Measurements from ENCODE around the gene NUDT19. TPM values are rescaled to one million over a fixed set of nuclear protein-coding genes. Genes with fewer than 3 reads are reported as not detected.
"Not testable (repeated sequence)": the region's sequence is repeated elsewhere in the genome, so short reads cannot be mapped to it uniquely, and the experiment has no call there.

The NUDT19 gene
- total RNA-seq, 1 donor from 2014 or later, result 19.1 TPM

DNA sequence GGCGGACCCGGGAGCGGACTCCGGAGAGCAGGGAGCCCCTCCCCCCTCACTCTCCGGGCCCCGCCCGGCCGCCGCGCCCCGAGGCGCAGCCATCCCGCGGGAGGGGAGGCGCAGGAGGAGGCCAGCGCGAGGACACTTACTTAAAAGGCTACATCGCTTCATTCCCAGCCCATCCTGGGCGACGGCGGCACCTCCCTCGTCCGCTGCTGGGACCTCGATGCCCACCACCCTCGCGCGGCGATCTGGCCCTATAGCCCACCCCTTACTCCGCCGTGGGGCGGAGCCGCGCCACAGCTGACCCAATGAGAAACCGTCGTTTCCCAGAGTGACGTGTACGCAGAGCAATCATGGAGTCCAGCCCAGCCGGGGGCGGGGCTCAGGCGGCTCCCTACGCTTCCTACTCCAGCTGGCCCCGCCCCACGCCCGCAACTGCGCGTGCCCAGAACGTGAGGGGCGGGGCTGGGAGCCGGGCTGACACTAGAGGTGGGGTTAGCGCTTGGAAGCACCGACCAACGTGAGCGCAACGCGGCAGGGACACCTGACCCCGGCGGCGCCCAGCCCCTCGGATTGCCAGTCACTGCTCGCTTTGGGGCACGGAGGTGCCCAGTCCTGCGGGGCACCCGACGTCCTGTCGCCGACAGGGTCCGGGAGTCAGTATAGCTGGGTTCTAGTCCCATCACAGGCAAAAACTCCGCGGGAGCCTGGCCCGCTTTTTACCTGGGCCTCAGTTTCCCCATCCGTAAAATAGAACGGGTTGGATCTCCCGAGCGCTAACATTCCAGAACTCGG lies 16.5 kb upstream of the NUDT19 start, which contains the start of gene ANKRD27:
Gene ANKRD27 (minus strand): TSS at position 250 of the 789 bp plus-strand sequence. CDS start 16,165 bp downstream, outside the sequence.
- intact Hi-C loops (cut with micrococcal nuclease), result loop anchor here (1.0 to 2.0 kb wide), 13 partner anchors 16 to 1496 kb away; partner anchors contain the start of genes CEBPG, DPY19L3, FAAP24 and GPATCH1

DNA sequence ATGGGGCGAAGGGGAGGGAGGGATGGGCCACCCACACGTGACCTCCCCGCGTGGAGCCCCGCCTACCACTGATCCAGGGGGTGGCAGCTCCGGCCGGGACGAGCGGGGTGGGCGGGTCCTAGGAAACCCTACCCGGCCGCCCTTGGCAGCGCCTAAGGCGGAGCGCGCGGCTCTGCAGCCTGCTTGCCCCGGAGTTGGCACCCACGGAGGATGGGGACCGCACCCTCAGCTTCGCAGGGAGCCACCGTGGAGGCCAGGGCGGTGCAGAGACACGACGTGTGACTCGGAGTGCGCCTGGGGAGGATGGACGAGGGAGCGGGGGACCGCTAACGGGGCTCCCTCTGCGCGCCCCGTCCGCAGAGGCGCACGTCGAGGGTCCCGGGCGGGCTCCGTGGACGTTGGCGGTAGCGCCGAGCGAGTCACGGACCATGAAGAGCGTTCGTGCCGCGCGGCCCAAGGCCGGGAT lies 15.9 kb upstream of the NUDT19 start, which contains the start of gene RGS9BP:
Gene RGS9BP (plus strand): TSS at position 129 of the 466 bp plus-strand sequence. CDS start 416 bp downstream, outside the sequence.
- intact Hi-C loops (cut with micrococcal nuclease), result loop anchor here (1.0 to 2.0 kb wide), 13 partner anchors 16 to 1496 kb away; partner anchors contain the start of genes CEBPG, DPY19L3, FAAP24 and GPATCH1

- intact Hi-C loops (cut with micrococcal nuclease), result no loop called here
These were observed 15.3 kb upstream of the NUDT19 start for GRCh38 chr19:32676186-32676894.

DNA sequence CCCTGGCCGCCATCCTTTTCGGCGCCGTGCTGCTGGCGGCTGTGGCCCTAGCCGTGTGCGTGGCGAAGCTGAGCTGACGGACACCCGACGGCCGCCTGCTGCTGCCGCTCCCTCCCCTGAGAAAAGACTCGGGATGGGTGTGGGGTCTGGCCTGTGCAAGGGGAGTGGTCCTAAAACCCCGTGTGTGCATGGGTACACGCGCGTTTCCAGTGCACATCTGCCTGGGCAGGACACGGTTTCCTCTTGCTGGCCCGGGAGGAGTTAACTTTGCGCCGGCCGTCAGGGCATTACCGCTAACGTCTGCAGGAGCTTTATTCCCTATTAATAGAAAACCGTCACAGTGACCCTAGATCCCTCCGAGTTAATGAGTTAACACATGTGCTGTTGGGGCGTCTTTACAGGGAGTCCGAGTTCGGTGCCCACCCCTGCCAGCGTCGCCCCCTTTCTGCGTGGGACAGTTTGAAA lies 14.7 kb upstream of the NUDT19 start:
- intact Hi-C loops (cut with micrococcal nuclease), result no loop called here

DNA sequence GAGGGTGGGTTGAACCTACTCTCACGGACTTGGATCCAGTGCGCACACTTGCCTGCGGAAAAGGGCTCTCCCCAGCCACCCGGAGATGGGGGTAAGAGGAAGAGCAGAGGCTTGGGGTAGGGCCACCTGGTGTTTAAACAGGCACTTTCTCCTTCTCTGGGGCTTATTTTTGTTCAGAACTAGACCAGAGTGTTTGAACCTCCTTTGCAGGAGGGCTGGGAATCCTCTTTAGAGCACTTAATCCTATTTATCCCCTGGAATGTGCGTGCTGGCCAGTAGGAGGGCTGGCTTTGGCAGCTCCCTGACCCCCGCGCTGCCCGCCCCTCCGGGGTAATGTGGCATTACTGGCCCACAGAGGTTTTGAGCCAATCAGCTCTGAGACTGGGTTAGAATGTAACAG lies 14.0 kb upstream of the NUDT19 start:
- intact Hi-C loops (cut with micrococcal nuclease), result no loop called here

DNA sequence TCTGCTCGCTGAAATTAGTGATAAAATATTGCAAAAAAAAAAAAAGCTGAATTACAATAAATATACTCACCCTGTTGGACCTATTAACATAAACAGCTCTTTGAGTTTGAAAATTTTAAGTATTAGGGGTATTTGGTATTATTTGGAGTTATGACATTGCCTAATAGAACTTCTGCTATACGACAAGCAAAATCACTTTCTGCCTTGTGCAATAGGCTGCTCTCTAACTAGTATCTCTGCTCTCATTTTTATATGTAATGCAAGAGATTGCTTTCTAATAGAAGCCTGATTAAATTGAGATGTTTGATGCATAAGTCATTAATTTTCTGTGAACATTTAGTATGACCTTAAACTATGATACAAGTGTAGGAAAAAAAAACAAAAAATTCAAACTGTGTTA lies 10.6 kb upstream of the NUDT19 start:
- intact Hi-C loops (cut with micrococcal nuclease), result no loop called here

GRCh38 chr19:32682317-32682716 lies 9.3 kb upstream of the NUDT19 start:
- intact Hi-C loops (cut with micrococcal nuclease), result no loop called here

GRCh38 chr19:32686847-32687475 lies 4.7 kb upstream of the NUDT19 start:
- intact Hi-C loops (cut with micrococcal nuclease), result no loop called here

GRCh38 chr19:32687681-32688080 lies 3.9 kb upstream of the NUDT19 start:
- intact Hi-C loops (cut with micrococcal nuclease), result no loop called here

DNA sequence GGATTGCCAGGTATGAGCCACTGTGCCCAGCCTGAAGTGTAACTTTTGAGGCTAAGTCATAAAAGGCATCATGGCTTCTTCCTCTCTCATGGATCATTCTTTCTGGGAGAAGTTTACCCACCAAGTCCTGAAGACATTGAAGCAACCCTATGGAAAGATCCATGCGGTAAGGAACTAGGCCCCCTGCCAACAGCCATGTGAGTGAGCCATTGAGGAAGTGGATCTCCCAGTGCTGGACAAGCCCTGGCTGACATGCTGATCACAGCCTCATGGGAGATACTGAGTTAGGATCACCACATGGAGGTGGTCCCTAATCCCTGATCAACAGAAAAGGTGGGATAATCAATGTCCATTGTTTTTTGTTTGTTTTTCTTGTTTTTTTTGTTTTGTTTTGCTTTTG lies 3.3 kb upstream of the NUDT19 start:
- intact Hi-C loops (cut with micrococcal nuclease), result no loop called here

DNA sequence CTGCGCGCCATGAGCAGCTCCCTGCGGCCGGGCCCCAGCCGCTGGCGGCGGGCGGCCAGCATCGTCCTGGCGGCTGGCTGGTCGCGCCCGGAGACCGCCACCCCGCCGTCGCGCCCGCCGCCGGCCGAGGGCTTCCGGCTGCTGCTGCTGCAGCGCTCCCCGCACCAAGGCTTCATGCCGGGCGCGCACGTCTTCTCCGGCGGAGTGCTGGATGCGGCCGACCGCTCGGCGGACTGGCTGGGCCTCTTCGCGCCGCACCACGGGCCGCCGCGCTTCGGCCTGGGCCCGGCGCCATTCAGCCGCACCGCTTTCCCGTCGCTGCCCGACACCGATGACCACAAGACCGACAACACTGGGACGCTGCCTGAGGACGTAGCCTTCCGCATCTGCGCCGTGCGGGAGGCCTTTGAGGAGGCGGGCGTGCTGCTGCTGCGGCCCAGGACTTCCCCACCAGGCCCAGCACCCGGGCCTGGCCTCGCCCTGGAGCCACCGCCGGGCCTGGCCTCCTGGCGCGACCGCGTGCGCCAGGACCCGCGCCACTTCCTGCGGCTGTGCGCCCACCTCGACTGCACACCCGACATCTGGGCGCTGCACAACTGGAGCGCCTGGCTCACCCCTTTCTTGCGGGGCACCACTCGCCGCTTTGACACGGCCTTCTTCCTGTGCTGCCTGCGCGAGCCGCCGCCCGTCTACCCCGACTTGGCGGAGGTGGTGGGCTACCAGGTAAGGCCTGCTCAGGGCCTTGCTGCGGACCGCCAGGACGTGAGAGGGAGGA lies 518 bp downstream of the NUDT19 start:
- intact Hi-C loops (cut with micrococcal nuclease), result loop anchor here (1.0 to 5.0 kb wide), 12 partner anchors 17 to 680 kb away; partner anchors contain the start of genes ANKRD27, CEBPG, DPY19L3 and FAAP24

DNA sequence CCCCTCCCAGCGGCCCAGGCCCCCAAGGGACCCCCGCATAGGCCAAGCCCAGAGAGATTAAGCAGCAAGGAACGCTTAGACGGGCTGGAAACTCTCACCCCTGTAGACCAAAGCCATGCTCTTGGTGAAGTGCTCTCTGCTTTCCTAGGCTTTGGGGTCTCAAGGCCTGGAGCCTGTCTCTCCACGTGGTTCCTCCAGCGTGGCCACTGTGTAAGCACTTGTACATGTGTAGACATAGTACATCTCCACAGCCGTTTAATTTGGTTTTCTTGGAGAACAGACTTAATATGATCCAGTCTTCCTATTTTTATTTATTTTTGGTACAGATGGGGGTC lies 1.1 kb downstream of the NUDT19 start:
- intact Hi-C loops (cut with micrococcal nuclease), result loop anchor here (2.0 to 5.0 kb wide), 8 partner anchors 16 to 680 kb away; partner anchors contain the start of genes CEBPG, GPATCH1 and ZNF507

DNA sequence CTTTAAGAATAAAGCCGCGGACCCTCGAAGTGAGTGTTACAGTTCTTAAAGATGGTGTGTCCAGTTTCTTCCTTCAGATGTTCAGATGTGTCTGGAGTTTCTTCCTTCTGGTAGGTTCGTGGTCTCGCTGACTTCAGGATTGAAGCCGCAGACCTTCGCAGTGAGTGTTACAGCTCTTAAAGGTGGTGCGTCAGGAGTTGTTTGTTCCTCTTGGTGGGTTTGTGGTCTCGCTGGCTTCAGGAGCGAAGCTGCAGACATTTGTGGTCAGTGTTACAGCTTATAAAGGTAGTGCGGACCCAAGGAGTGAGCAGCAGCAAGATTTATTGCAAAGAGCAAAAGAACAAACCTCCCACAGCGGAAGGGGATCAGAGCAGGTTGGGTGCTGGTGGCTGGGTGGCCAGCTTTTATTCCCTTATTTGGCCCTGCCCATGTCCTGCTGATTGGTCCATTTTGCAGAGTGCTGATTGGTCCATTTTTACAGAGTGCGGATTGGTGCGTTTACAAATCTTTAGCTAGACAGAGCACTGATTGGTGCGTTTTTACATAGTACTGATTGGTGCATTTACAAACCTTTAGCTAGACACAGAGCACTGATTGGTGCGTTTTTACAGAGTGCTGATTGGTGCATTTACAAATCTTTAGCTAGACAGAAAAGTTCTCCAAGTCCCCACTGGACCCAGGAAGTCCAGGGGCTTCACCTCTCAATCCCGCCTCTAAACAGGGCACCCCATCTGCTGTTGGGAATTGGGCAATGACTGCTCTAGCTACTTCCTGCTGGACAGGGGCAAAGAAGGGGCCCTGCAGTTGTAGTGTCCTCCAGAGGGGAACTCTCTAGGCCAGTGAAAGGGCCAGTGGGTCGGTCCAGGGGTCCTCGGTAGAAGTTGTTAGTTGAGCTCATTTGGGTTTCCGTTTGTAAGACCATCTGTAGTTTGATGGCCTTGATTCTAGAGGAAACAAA lies 1.8 kb downstream of the NUDT19 start:
- intact Hi-C loops (cut with micrococcal nuclease), result loop anchor here (2.0 to 5.0 kb wide), 8 partner anchors 15 to 679 kb away; partner anchors contain the start of genes CEBPG, GPATCH1 and ZNF507

- intact Hi-C loops (cut with micrococcal nuclease), result loop anchor here (5.0 kb wide), 4 partner anchors 97 to 678 kb away; partner anchors contain the start of genes CEBPG, GPATCH1 and ZNF507
These were observed 2.7 kb downstream of the NUDT19 start for GRCh38 chr19:32694316-32694715.

DNA sequence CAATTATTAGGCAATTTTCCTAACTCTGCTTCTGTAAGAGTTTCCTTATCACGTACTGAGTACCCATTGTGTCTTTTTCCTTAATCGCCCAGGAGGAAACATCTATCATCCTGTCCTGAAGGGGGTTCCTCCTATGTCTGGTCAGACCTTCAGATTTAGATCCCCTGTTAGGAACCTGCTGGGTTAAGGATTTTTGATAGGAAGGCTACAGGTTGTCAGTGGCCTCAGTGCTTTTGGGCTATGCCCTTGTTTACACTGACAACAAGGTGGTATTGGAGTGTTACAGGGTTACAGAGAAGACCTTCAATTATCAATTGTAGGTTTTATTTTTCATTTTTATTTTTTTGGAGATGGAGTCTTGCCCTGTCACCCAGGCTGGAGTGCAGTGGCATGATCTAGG lies 3.2 kb downstream of the NUDT19 start:
- intact Hi-C loops (cut with micrococcal nuclease), result loop anchor here (5.0 kb wide), 4 partner anchors 98 to 677 kb away; partner anchors contain the start of genes CEBPG, GPATCH1 and ZNF507

DNA sequence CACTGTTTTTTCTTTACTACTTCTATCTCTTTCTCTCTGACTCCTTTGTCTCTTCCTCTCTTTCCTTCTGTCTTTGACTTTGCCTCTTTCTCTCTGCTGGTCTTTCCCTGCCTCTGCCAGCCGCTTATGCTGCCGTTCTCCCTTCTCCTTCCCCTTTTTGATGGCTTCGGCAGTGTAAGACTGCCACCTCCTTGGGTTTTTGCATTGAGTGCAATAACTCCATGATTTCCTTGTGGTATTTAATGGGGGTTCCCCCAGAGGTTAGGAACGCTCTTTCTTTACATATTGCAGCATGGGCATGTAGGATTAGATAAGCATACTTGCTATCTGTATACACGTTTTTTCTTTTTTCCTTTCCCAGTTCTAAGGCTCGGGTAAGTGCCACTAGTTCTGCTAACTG lies 3.9 kb downstream of the NUDT19 start:
- intact Hi-C loops (cut with micrococcal nuclease), result not testable (repeated sequence)

DNA sequence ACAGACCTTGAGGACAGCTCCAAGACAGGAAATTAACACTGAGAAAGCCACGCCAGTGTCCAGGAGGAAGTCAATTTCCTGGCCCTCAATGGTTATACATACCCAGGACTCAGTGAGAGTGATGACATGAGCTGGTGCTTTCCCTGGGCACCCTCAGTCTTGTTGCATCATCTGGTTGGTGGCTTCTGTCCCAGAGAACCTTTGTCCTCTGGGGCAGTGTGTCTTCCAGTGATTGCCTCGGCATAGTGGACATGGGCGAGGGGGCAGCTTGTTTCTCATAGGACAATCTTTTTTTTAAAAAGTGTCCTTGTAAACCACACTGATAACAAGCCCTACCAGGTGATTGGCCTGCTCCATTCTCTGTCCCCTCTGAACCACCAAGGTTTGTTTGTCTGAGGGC lies 5.2 kb downstream of the NUDT19 start:
- intact Hi-C loops (cut with micrococcal nuclease), result not testable (repeated sequence)

GRCh38 chr19:32700129-32700528 lies 8.5 kb downstream of the NUDT19 start:
- intact Hi-C loops (cut with micrococcal nuclease), result not testable (repeated sequence)

GRCh38 chr19:32702010-32702409 lies 10.4 kb downstream of the NUDT19 start:
- intact Hi-C loops (cut with micrococcal nuclease), result no loop called here
